ENCODE data around the gene ENOSF1. TPM values are rescaled to one million over a fixed set of nuclear protein-coding genes. Genes with fewer than 3 reads are reported as not detected.

Gene ENOSF1
- total and polyA plus RNA-seq, 2 of the 13 experiments (the other 11 are each of a cell fraction or from before 2014, with no cell fraction given) = 37.6 to 40.1 TPM

- TF ChIP-seq ZC3H13 (CRISPR knock-in tag; IDR thresholded peaks at IDR 0.05) (peak; percentile 67; the same call in 1 of the 2 replicates), ZFP41 (CRISPR knock-in tag; IDR thresholded peaks at IDR 0.05; ENCODE audit: borderline replicate concordance) (peak; percentile 74; the same call in 1 of the 2 replicates), NR2F1 (CRISPR knock-in tag; IDR thresholded peaks at IDR 0.05) (no peak), FIP1L1 (IDR thresholded peaks at IDR 0.05; ENCODE audit: borderline replicate concordance, insufficient read depth, low read depth, low read length) (no peak), FOXK2 (IDR thresholded peaks at IDR 0.05) (no peak), REXO4 (CRISPR knock-in tag; IDR thresholded peaks at IDR 0.05; ENCODE audit: borderline replicate concordance) (no peak), RBFOX2 (IDR thresholded peaks at IDR 0.05; ENCODE audit: low read depth, low read length) (peak; percentile 91), ZNF7 (CRISPR knock-in tag; IDR thresholded peaks at IDR 0.05) (no peak), ZMAT3 (CRISPR knock-in tag; conservative IDR thresholded peaks at IDR 0.05) (0 out of 2 replicates have a peak, but pooled peaks have one; percentile 76), HNRNPUL1 (IDR thresholded peaks at IDR 0.05; ENCODE audit: low read depth, low read length) (no peak), SIX1 (CRISPR knock-in tag; IDR thresholded peaks at IDR 0.05; ENCODE audit: borderline replicate concordance) (no peak), ZMYM4 (CRISPR knock-in tag; IDR thresholded peaks at IDR 0.05) (peak; percentile 80), ZHX2 (IDR thresholded peaks at IDR 0.05; ENCODE audit: low read depth) (peak; percentile 95), ZHX2 (CRISPR knock-in tag; IDR thresholded peaks at IDR 0.05; ENCODE audit: borderline replicate concordance) (no peak), DDIT3 (CRISPR knock-in tag; IDR thresholded peaks at IDR 0.05) (no peak), TFDP1 (CRISPR knock-in tag; IDR thresholded peaks at IDR 0.05; ENCODE audit: borderline replicate concordance) (peak; percentile 87; the same call in 1 of the 2 replicates), ZNF510 (CRISPR knock-in tag; IDR thresholded peaks at IDR 0.05; ENCODE audit: low read depth) (no peak), POLR2A (IDR thresholded peaks at IDR 0.05; ENCODE audit: insufficient read depth in 1 of 2, low read depth in 2 of 2, low read length in 2 of 2) (peak; percentile 36 to 82; a peak in 2 of 4 replicates), ZNF331 (CRISPR knock-in tag; IDR thresholded peaks at IDR 0.05) (0 out of 2 replicates have a peak, but pooled peaks have one; percentile 17), ZGPAT (CRISPR knock-in tag; IDR thresholded peaks at IDR 0.05) (peak; percentile 17; the same call in 1 of the 2 replicates), ZNF232 (CRISPR knock-in tag; IDR thresholded peaks at IDR 0.05; ENCODE audit: borderline replicate concordance) (no peak)
Measured at GRCh38 chr18:712401-713134, at the start of gene ENOSF1 (continued).

Data from HepG2 (cell line).